T-helper 2 cell treated with Interferon-gamma antibody and Interleukin-4, amounts not matched to agents 100 ng/mL and 5 ng/mL, for 36 hours (primary cell): ENCODE data around the gene LDHAL6A. TPM values are rescaled to one million over a fixed set of nuclear protein-coding genes. Genes with fewer than 3 reads are reported as not detected.
"Not testable (repeated sequence)": the region's sequence is repeated elsewhere in the genome, so short reads cannot be mapped to it uniquely, and the experiment has no call there.

Source experiments
- intact Hi-C: fragments of 100-400 bp; cut with micrococcal nuclease; formaldehyde crosslinking; loops from one replicate; pipeline ENCODE4 v1.15.1; 2023
- total RNA-seq: library from RNA; stranded (reverse); gene quantifications from 2 replicates; pipeline ENCODE4 v1.2.3, GENCODE V29; 2022

The LDHAL6A gene
- 0.11 TPM in 1 of 2 replicates, not detected in the other for total RNA-seq

DNA sequence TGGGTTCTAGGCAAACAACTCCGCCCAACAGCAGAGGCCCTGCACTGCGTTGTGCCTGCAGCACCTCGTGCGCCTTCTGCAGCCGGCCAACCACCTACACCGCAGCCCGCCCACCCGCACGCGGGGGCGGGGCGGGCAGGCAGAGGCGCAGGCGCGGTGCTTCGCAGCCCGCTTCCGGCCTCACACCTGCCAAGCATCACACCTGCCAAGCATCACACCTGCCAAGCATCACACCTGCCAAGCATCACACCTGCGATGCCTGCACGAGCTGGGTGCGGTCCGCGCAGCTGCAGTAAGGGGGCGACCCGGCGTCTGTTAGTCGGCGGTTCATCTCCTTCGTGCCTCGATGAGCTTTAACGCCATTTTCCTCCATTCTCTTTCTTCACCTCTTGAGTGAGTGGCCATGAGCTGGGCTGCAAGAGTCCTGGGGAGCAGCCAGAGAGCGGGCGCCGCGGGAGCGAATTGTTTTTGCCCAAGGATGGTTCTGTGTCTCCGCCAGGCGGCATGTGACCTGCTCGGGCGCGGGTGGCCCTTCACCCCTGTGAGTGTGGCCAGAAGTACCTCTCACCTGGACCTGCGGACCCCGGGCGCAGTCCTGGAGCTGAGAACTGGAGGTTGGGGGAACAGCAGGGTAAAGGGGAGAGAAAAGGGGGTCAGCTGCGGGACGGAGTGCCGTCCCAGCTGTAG, at the start of gene LDHAL6A:
Gene LDHAL6A, plus strand, starts transcription at position 171 of the 687 bp plus-strand sequence. CDS start 825 bp downstream, outside the sequence.
- intact Hi-C loops = no loop called here

DNA sequence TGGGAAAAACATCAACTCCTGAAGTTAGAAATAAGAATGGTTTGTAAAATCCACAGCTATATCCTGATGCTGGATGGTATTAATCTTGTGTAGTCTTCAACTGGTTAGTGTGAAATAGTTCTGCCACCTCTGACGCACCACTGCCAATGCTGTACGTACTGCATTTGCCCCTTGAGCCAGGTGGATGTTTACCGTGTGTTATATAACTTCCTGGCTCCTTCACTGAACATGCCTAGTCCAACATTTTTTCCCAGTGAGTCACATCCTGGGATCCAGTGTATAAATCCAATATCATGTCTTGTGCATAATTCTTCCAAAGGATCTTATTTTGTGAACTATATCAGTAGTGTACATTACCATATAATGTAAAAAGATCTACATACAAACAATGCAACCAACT, 48.3 kb upstream of the LDHAL6A start:
- intact Hi-C loops = not testable (repeated sequence)

DNA sequence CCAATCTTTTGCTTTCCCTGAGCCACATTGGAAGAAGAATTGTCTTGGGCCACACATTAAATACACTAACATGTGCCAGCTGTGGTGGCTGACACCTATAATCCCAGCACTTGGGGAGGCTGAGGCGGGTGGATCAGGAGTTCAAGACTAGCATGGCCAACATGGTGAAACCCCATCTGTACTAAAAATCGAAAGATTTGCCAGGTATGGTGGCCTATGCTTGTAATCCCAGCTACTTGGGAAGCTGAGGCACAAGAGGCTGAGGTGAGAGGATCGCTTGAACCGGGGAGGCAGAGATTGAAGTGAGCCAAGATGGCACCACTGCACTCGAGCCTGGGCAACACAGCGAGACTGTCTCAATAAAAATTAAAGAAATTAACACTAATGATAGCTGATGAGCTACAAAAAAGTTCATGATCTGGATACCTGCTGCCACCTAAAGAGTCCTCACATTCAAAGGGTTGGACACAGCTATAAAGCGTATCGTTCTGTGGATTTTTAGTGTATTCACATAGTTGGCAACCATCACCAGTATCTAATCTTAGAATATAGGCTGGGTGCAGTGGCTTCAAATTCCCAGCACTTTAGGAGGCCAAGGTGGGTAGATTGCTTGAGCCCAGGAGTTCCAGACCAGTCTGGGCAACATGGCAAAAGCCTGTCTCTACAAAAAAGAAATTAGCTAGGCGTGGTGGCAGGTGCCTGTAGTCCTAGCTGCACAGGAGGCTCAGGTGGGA, 46.9 kb upstream of the LDHAL6A start:
- intact Hi-C loops = loop anchor here (1.0 kb wide), 1 partner anchor 12 kb away; no protein-coding TSS in a partner anchor

DNA sequence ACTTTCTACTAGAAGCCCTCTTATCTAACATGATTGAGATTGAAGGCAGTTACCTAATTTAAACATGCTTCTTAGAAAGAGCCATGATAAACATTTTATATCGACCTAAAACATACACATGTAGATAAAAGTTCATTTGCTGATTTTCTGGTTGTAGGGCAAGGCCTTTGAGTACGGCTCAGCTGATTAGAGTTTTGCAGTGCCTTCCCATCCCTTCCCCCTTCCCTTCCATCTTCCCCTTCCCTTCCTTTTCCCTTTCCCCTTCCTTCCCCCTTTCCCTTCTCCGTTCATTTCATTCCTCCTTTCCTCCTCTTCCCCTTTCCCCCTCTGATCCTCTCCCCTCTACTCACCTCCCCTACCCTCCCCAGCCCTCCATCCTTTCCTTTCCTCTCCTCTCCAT, 39.2 kb upstream of the LDHAL6A start:
- intact Hi-C loops = no loop called here

DNA sequence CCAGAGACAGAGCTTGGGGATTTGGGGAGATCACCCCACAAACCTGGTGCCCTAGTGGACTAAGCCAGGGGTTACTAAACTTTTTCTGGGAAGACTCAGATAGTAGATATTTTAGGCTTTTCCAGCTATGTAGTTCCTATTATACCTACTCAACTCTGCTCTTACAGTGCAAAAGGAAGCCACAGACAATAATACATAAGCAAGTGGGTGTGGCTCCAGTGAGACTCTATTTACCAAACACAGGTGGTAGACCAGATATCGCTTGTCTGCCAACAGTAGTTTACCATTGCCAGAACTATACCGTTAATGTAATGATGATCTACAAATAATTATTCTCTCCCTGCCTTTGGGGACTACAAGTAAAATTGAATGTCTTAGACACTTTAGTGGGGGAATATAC, 36.6 kb upstream of the LDHAL6A start:
- intact Hi-C loops = no loop called here

DNA sequence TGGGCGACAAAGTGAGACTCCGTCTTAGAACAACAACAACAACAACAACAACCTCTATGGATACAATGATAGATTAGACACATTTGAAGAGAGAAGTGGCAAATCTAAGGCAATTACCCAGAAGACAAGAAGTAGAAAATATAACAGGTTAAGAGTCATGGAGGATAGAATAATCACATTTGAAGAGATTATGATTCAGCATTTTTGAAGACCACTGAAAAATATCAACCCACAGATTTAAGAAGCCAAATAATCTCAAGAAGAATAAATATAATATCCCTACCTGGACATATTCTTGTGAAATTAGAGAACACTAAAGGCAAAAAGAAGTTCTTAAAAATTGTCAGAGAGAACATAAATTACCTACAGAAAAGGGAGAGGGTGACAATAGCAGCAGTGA, 35.6 kb upstream of the LDHAL6A start:
- intact Hi-C loops = no loop called here

DNA sequence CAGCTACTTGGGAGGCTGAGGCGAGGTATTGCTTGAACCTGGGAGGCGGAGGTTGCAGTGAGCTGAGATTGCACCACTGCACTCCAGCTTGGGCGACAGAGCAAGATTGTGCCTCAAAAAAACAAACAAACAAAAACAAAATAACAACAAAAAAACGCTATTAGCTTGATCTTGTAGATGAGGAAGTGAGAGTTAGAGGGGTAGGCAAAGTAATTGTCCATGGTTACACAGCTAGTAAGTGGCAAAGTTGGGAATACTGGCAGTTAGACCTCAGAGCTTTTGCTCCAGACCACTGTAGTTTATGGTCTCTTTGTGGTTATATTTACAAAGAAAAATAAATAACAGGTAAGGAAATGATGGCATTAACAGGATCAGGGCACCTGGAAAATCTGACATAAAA, 28.4 kb upstream of the LDHAL6A start:
- intact Hi-C loops = no loop called here

DNA sequence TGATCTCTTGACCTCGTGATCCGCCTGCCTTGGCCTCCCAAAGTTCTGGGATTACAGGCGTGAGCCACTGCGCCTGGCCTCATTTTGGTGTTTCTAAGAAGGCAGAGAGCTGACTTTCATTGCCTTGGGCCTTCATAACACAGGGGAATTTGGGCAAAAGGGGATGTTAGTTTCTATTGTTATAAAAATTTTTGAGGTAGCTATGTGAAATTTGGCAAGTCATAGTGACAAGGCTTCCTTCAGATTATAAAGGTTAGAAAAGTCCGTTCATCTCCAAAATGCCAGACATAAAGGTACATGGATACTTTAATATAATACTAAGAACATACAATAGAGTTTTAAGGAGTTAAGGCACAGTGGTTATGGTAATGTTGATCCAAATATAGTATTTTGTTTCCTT, 26.3 kb upstream of the LDHAL6A start:
- intact Hi-C loops = no loop called here

DNA sequence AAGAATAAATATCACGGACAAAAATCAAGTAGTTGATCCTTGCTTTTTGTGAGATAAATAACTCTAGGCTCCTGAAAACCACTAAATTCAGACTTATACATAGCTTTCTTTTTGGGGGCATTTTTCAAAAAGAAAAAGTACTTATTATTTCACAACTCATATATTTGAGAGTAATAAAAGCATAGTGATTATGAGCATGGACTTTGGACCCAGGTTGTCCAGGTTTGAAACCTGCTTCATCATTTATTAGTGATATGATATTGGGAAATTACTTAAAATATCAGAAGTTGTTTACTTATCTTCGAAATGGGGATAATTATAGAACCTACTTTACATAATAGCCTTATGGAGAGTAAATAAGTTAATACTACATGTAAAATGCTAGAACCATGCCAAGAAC, 17.0 kb upstream of the LDHAL6A start:
- intact Hi-C loops = no loop called here

DNA sequence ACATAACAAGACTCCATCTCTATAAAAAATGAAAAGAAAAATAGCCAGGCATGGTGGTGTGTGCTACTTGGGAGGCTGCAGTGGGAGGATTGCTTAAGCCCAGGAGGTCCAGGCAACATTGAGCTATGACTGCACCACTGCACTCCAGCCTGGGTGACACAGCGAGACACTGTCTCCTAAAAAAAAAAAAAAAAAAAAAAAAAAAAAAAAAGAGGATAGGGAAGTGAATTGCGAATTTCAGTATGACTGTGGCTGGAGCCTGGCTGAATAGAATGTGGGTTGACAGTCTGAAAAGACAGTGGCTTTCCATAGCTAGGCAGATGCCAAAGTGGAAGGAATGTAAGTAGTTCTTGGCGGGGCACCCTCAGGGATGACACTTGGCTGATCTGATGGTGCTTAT, 6.4 kb upstream of the LDHAL6A start:
- intact Hi-C loops = no loop called here

DNA sequence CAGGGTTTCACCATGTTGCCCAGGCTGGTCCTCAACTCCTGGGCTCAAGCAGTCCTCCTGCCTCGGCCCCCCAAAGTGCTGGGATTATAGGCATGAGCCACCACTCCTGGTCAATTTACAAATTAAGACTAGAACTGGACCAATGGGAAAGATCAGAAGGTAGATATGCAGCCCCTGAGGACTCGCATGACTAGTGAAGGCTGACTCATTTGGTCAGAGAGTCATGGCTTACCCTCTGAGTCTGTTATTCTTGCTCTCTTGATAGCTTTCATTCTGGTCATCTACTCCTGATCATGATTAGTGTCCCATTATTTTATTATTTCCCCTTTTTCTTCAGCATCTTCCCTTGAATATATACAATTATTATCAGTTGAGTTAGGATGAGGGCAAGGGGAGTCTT, 2.7 kb upstream of the LDHAL6A start:
- intact Hi-C loops = no loop called here

DNA sequence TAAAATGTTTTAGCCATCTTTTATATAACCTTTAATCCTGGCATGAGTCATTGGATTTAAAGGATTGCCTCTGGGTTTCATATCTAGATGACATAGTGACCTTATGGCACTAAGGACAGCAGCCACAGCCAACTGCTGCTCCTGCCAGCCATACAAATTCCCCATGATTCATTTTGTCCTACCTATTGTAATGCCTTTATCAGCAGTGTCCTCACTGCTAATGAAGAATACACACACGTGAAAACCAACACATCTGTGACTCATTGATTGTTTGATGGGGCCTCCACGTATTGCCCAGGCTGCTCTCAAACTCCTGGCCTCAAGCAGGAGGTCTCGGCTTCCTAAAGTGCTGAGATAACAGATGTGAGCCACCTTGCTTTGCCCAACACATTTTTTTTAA, 1.8 kb downstream of the LDHAL6A start:
- intact Hi-C loops = no loop called here

DNA sequence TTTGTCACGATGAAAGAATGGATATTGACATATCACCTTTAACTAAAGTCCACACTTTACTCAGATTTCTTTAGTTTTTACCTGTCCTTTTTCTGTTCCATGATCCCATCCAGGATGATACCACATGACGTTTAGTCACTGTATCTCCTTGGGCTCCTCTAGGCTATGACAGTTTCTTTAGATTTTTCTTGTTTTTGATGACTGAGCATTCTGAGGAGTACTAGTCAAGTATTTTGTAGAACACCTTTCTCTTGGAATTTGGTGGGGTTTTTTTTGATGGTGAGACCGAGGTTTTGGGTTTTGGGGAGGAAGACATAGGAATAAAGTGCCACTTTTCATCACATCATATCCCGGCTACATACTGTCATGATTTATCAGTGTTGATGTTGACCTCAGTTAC, 4.0 kb downstream of the LDHAL6A start:
- intact Hi-C loops = no loop called here

DNA sequence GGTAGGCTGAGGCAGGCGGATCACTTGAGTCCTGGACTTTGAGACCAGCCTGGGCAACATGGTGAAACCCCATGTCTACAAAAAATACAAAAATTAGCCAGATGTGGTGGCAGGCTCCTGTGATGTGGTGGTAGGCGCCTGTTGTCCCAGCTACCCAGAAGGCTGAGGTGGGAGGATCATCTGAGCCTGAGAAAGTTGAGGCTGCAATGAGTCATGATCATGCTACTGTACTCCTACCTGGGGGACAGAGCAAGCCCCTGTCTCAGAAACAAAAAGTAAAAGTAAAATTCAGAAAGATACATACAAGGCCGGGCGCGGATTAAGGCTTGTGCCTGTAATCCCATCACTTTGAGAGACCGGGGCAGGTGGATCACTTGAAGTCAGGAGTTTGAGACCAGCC, 6.3 kb downstream of the LDHAL6A start:
- intact Hi-C loops = no loop called here

DNA sequence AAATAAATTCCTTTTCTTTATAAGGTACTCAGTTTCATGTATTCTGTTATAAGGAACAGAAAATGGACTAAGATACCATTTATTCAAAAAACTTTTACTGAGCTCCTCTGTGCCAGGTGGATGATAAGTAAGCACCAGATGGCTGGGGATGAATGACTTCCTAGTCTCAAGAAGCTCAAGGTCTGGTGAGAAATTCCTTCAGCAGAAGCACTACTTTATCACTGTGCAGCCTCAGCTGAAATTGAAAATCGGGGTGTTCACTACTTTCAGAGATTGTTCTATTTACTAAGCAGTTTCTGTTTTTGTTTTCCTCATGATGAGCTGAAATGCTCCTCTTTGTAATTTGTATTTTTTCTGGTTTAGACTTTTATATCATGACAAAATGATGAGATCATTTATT, 7.8 kb downstream of the LDHAL6A start:
- intact Hi-C loops = no loop called here

DNA sequence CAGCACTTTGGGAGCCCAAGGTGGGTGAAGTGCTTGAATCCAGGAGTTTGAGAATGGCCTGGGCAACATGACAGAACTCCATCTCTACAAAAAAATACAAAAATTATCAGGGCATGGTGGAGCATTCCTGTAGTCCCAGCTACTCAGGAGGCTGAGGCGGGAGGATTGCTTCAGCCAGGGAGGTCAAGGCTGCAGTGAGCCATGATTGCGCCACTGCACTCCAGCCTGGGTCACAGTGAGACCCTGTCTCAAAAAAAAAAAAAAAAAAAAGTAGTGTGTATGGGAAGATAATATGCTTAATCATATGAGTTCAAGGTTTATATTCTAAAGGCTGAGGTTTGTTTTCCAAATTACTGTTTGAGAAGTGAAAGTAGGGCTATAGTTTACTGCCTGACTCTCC, 10.7 kb downstream of the LDHAL6A start:
- intact Hi-C loops = no loop called here

DNA sequence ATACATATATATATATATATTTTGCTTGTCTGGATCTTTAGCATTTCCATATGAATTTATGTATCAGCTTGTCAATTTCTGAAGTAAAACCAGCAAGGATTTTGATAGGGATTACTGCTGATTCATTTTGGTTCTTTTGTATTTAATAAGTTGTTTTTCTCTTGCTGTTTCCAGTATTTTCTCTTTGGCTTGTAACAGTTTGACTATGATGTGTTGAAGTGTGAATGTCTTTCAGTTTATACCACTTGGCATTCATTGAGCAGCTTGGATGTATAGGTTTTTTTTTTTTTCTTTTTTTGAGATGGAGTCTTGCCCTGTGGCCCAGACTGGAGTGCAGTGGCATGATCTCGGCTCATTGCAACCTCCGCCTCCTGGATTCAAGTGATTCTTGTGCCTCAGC, 12.4 kb downstream of the LDHAL6A start:
- intact Hi-C loops = no loop called here

DNA sequence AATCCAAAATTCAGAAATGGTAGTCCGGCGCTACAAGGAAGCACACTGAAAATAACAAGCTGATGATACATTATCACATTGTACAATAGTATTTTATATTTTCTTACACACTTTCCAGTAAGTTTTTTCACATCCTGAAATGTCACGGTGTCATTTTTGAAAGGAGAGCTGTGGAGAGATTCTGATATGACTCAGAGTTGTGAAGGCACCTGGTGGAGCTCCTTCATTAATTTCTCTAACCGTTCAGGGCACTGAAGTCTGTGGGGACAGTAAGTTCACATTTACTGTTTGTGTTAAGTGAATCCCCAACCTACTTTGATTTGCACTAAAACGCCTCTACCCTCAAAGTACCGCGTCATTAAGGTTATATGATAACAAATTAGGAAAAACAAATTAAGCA, 13.3 kb downstream of the LDHAL6A start:
- intact Hi-C loops = no loop called here

DNA sequence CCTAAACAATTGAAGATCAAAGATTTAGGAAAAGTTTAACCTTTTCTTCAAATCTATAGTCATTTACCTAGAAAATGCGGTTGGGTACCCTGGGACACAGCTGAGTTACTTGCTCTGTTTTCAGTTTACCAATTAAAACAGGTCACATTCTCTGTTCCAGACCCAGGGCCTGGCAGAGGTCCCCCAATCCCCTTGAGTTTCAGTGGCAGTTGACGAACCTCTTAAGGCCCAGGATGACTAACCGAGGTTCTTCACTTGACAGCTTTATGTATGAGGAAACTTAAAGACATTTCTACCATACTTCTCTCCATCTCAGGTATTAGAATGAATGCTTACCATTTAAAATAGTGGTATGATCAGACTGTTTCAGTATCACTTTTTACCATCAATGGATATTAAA, 16.3 kb downstream of the LDHAL6A start:
- intact Hi-C loops = no loop called here

DNA sequence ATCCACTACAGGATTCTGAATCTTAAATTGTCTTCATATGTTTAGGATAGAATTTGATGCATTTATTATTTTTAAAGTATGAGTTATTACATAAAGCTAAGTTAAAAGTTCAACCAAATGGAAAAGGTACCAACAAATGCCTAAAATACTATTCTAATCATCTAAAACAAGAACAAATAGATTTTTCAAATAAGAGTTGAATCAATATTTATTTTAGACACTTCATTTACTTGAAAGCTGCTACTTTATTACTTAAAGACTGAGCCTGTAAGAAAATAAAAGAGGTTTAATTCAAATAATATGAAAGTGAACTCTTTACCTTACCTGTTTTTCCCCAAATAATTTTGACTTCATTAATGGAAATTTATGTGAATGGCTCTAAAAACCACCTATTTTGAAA, 16.9 kb downstream of the LDHAL6A start:
- intact Hi-C loops = no loop called here

DNA sequence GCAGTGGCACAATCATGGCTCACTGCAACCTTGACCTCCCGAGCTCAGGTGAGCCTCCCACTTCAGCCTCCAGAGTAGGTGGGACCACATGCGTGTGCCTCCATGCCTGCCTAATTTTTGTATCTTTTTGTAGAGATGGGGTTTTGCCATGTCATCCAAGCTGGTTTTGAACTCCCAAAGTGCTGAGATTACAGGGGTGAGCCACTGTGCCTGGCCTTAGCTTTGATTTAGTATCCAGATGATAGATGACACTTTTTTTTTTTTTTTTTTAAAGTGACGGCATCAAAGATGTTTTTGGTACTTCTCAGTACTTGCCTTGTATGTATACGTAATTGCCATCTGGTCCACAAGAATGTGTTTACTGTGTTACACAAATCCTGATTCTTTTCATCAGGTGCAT, 23.4 kb downstream of the LDHAL6A start:
- intact Hi-C loops = no loop called here

DNA sequence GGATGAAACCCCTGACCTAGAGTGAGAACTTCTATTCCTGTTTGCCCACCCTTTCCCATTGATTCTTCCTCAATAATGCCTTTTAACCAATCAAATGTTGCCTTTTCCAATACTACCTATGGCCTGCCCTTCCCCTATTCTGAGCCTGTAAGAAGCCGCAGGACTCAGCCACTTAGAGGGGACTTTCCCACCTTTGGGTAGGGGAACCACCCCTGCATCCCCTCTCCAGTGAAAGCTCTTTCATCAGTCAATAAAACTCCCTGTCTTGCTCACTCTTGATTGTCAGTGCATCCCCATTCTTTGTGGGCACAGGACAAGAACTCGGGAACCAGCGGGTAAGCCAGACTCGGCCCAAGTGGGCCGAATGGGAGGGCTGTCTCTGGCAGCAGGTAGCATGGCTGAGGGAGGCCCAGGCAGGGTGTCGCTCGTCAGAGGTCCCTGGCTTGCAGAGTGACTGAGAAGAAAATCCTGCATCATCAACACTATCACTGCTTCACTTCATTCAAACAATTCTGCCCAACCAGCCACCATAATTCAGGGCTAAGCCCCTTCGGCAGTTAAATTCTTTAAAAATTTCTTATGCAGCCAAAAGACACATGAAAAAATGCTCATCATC, 30.4 kb downstream of the LDHAL6A start:
- intact Hi-C loops = no loop called here

DNA sequence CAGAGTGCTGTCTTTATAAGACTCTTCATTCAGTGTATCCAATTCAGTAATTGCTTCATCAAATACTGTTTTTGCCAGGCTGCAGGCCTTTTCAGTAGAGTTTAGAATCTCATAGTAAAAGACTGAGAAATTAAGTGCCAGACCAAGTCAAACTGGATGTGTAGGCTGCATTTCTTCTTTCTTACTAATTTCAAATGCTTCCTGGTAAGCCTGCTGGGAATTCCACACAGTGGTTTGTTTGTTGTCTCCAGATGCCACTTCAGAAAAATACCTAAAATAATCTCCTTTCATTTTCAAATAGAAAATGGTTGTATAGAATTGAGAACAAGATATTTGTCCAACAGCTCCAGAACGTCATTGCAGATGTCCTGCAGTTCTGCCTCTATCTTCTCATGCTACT, 34.7 kb downstream of the LDHAL6A start:
- intact Hi-C loops = no loop called here
